ENCODE measurements around the gene WDR82.

WDR82 gene

DNA sequence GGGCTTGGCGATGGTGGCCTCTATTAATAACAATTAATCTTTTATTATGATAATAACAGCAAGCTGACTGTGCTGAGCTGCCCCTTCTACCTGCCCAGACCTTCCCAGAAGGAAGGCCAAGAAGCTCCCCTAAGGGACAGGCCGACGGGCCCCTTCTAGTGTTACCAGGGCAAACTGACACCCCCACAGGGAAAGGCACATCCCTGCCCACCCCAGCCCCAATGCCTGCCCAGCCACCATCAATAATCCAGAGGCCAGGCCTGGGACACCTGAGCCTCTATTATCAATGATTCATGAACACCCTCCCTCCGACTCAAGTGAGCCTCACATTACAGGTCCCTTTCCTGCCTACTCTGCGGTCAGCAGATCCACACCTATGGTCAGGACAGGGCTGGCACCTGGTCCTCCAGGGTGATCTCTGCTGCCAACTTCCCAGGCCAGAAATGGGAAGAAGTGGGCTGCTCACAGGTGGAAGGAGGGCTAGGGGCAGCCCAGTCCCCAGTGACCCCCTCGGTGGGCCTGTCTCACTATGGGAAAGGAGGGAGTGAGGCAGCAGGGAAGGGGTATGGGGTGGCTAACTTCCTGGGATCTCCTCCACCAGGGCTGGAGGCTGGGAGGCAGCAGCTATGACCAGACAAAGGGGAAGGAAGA, 41.3 kb downstream of the WDR82 start:
- no peaks in the 10 kb centered on the region for H3K9me3 Mint-ChIP-seq
- peaks cover 5% of the 10 kb centered on the region for H3K36me3 Mint-ChIP-seq
- no peak for DNase-seq (ENCODE audit: low spot score in 2 of 2)
- peaks cover 49% of the 10 kb centered on the region for H3K4me1 Mint-ChIP-seq
- peak overlapping the region; percentile 97 for H3K4me3 Mint-ChIP-seq
- no peak overlapping the region for H3K27ac Mint-ChIP-seq
- no peak for ATAC-seq (ENCODE audit: low read depth)
- no peaks in the 10 kb centered on the region for H3K27me3 Mint-ChIP-seq

- no peaks in the 10 kb centered on the region for H3K9me3 Mint-ChIP-seq
- DNase-seq (ENCODE audit: low spot score in 2 of 2) (no peak), ATAC-seq (ENCODE audit: low read depth) (no peak)
- H3K4me3 Mint-ChIP-seq = peak overlapping the region; percentile 21
- peaks cover 9% of the 10 kb centered on the region for H3K36me3 Mint-ChIP-seq
- H3K4me1 Mint-ChIP-seq = peaks cover 51% of the 10 kb centered on the region
- H3K27me3 Mint-ChIP-seq = no peaks in the 10 kb centered on the region
- H3K27ac Mint-ChIP-seq = no peak overlapping the region
These were observed 42.0 kb downstream of the WDR82 start for GRCh38 chr3:52236424-52236886.

GRCh38 chr3:52234516-52235447, 43.7 kb downstream of the WDR82 start:
- no peaks in the 10 kb centered on the region for H3K9me3 Mint-ChIP-seq
- peaks cover 18% of the 10 kb centered on the region for H3K36me3 Mint-ChIP-seq
- H3K4me3 Mint-ChIP-seq = no peak overlapping the region
- DNase-seq (ENCODE audit: low spot score in 2 of 2) (no peak), ATAC-seq (ENCODE audit: low read depth) (no peak)
- H3K4me1 Mint-ChIP-seq = peaks cover 49% of the 10 kb centered on the region
- H3K27me3 Mint-ChIP-seq = no peaks in the 10 kb centered on the region
- H3K27ac Mint-ChIP-seq = no peak overlapping the region

DNA sequence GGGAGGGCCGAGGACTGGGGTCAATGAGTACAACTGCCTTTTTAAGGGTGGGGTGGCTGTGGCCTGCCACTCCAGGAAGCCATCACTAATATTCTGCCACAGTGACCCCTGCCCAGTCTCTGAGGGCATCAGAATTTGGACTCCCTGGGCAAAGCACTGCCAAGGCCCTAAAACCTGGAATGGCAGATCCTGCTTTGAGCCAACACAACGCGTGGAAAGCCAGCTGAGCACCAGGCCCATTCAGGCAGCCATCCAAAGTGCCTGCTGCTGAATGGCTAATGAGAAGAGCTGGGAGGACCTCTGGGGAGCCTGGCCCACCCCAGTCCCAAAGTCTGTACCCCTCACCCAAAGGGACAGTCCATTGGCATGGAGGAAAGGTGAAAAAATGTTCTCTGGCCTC, 44.5 kb downstream of the WDR82 start:
- Mint-ChIP-seq H3K36me3 (peaks cover 23% of the 10 kb centered on the region), H3K9me3 (no peaks in the 10 kb centered on the region), H3K27me3 (no peaks in the 10 kb centered on the region), H3K4me3 (no peak overlapping the region), H3K4me1 (peaks cover 46% of the 10 kb centered on the region), H3K27ac (no peak overlapping the region)
- ATAC-seq (ENCODE audit: low read depth) (no peak), DNase-seq (ENCODE audit: low spot score in 2 of 2) (no peak)

GRCh38 chr3:52233108-52233591, 45.3 kb downstream of the WDR82 start:
- Mint-ChIP-seq H3K4me3 (no peak overlapping the region), H3K9me3 (no peaks in the 10 kb centered on the region), H3K27ac (no peak overlapping the region), H3K4me1 (peaks cover 41% of the 10 kb centered on the region), H3K36me3 (peaks cover 23% of the 10 kb centered on the region), H3K27me3 (no peaks in the 10 kb centered on the region)
- ATAC-seq (ENCODE audit: low read depth) (no peak), DNase-seq (ENCODE audit: low spot score in 2 of 2) (no peak)

GRCh38 chr3:52232279-52233107, 46.0 kb downstream of the WDR82 start:
- H3K4me1 Mint-ChIP-seq = peaks cover 39% of the 10 kb centered on the region
- no peaks in the 10 kb centered on the region for H3K9me3 Mint-ChIP-seq

GRCh38 chr3:52231502-52232278, 46.8 kb downstream of the WDR82 start:
- H3K27me3 Mint-ChIP-seq = no peaks in the 10 kb centered on the region
- ATAC-seq (ENCODE audit: low read depth) = peak; percentile 95
- H3K4me1 Mint-ChIP-seq = peaks cover 37% of the 10 kb centered on the region
- no peaks in the 10 kb centered on the region for H3K9me3 Mint-ChIP-seq
- peaks cover 23% of the 10 kb centered on the region for H3K36me3 Mint-ChIP-seq
- H3K4me3 Mint-ChIP-seq = peak overlapping the region; percentile 0
- H3K27ac Mint-ChIP-seq = peak overlapping the region; percentile 80
- DNase-seq (ENCODE audit: low spot score in 2 of 2) = peak; percentile 91 to 97

More at GRCh38 chr3:52232279-52233107, 46.0 kb downstream of the WDR82 start:
- no peak for DNase-seq (ENCODE audit: low spot score in 2 of 2)
- H3K36me3 Mint-ChIP-seq = peaks cover 23% of the 10 kb centered on the region
- H3K27me3 Mint-ChIP-seq = no peaks in the 10 kb centered on the region
- H3K4me3 Mint-ChIP-seq = no peak overlapping the region
- peak overlapping the region; percentile 80 for H3K27ac Mint-ChIP-seq
- ATAC-seq (ENCODE audit: low read depth) = no peak

GRCh38 chr3:52230889-52231499, 47.5 kb downstream of the WDR82 start:
- Mint-ChIP-seq H3K27me3 (no peaks in the 10 kb centered on the region), H3K9me3 (no peaks in the 10 kb centered on the region), H3K4me1 (peaks cover 40% of the 10 kb centered on the region), H3K36me3 (peaks cover 23% of the 10 kb centered on the region), H3K27ac (peak overlapping the region; percentile 14), H3K4me3 (no peak overlapping the region)
- DNase-seq (ENCODE audit: low spot score in 2 of 2) (no peak), ATAC-seq (ENCODE audit: low read depth) (no peak)

GRCh38 chr3:52230461-52230860, 48.0 kb downstream of the WDR82 start:
- H3K4me1 Mint-ChIP-seq = peaks cover 37% of the 10 kb centered on the region
- ATAC-seq (ENCODE audit: low read depth) (no peak), DNase-seq (ENCODE audit: low spot score in 2 of 2) (no peak)
- H3K36me3 Mint-ChIP-seq = peaks cover 23% of the 10 kb centered on the region
- H3K4me3 Mint-ChIP-seq = peak overlapping the region; percentile 21
- no peaks in the 10 kb centered on the region for H3K9me3 Mint-ChIP-seq
- H3K27ac Mint-ChIP-seq = peak overlapping the region; percentile 14
- no peaks in the 10 kb centered on the region for H3K27me3 Mint-ChIP-seq

DNA sequence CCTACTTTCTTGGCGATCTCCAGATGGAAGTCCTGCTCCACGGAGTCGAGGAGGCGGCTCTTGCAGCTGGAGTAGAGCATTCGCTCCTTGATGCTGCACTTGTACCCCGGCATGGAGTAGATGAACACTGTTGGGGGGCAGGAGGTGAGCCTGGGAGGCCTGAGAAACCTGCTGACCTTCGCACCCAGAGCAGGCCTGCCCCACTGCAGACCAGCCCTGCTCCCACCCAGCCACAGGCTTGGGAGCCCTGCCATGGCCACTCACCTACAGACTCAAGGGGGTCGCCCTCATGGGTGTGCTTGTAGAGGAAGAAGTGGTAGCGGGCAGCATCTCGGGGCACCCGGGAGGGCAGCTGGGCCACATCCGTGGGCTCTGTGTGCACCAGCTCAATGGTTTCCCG, 48.8 kb downstream of the WDR82 start:
- H3K27ac Mint-ChIP-seq = no peak overlapping the region
- no peaks in the 10 kb centered on the region for H3K27me3 Mint-ChIP-seq
- no peak for DNase-seq (ENCODE audit: low spot score in 2 of 2)
- no peak for ATAC-seq (ENCODE audit: low read depth)
- no peak overlapping the region for H3K4me3 Mint-ChIP-seq
- H3K9me3 Mint-ChIP-seq = no peaks in the 10 kb centered on the region
- peaks cover 38% of the 10 kb centered on the region for H3K4me1 Mint-ChIP-seq
- H3K36me3 Mint-ChIP-seq = peaks cover 24% of the 10 kb centered on the region

DNA sequence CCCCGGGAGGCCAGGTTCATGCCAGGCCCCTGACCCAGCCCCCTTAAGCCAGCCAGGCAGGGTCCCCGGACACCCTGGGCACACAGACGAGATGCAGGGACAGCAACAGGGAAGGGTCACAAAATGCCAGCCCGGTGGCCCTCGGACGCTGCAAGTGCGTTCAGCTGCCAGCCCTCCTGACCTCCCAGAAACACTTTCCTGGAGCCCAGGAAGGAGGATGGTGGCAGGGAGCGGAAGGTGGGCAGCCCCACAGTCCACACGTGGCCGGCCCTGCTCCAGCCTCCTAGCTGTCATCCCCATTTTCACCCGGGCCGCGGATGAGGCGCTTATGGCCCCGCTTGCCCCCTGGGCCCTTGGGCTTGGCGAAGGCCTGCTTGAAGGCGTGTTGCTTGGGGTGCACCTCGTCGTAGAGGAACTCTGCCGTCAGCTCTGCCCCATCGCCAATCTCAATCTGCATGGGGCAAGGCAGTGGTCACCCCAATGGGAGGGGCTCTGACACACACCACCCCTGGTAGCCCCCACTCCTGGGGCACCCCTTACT, 49.6 kb downstream of the WDR82 start:
- H3K4me1 Mint-ChIP-seq = peaks cover 41% of the 10 kb centered on the region

DNA sequence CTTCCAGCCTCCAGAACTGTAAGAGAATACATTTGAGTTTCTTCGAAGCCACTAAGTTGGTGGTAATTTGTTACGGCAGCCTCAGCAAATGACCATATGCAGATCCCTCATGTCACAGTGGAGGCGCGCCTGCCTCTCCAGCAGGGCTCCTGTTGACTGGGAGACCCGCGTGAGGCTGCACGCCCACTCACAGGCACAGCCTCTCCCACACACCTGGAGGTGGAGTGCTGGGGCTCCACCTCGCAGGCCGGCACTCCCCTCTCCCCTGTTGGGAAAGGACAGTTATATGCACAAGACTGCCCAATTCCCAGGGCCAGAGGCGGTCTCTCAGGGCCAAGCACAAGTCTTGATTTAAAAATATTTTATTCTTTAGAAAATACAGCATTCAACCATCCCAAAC, 50.2 kb downstream of the WDR82 start:
- Mint-ChIP-seq H3K27ac (no peak overlapping the region), H3K4me1 (peaks cover 47% of the 10 kb centered on the region), H3K36me3 (peaks cover 33% of the 10 kb centered on the region), H3K4me3 (no peak overlapping the region), H3K9me3 (no peaks in the 10 kb centered on the region), H3K27me3 (no peaks in the 10 kb centered on the region)
- no peak for ATAC-seq (ENCODE audit: low read depth)
- no peak for DNase-seq (ENCODE audit: low spot score in 2 of 2)

More for the DNA sequence above, 49.6 kb downstream of the WDR82 start:
- Mint-ChIP-seq H3K27me3 (no peaks in the 10 kb centered on the region), H3K27ac (no peak overlapping the region), H3K4me3 (no peak overlapping the region), H3K9me3 (no peaks in the 10 kb centered on the region), H3K36me3 (peaks cover 27% of the 10 kb centered on the region)
- ATAC-seq (ENCODE audit: low read depth) = no peak
- no peak for DNase-seq (ENCODE audit: low spot score in 2 of 2)
